Prostate gland (tissue), 2 donors: ENCODE measurements around the gene ANKRD22. TPM values are rescaled to one million over a fixed set of nuclear protein-coding genes. Genes with fewer than 3 reads are reported as not detected.

Experiments
- DNase-seq: peaks from one replicate; pipeline ENCODE4 v3.0.0-alpha.2; 2019; ENCODE audit warnings: low spot score
- H3K27ac ChIP-seq, 2 donors: fragments of 200-600 bp; sonication (generic); 2 replicates each; pipeline ENCODE4 v1.5.1; 2017 to 2019
- H3K27me3 ChIP-seq: fragments of 200-600 bp; sonication (generic); replicated peaks from 2 replicates; pipeline ENCODE4 v1.5.1; 2019; ENCODE audit not compliant: insufficient read depth
- H3K36me3 ChIP-seq, 2 donors: fragments of 200-600 bp; sonication (generic); 1 replicate in 1 of 2; 2 replicates in 1 of 2; pipeline versions ENCODE4 v1.5.1 to v1.8.1; 2017 to 2019
- H3K4me1 ChIP-seq: fragments of 200-600 bp; sonication (generic); replicated peaks from 2 replicates; pipeline ENCODE4 v1.5.1; 2019
- H3K4me3 ChIP-seq, 2 donors: fragments of 200-600 bp; sonication (generic); 2 replicates each; pipeline ENCODE4 v1.5.1; 2017 to 2019
- H3K9me3 ChIP-seq: fragments of 200-600 bp; sonication (generic); 2 replicates; pipeline ENCODE4 v1.5.1; 2017
- POLR2A ChIP-seq: fragments of 450-650 bp; IDR thresholded peaks from one replicate; pipeline ENCODE4 v1.6.1; 2016; ENCODE audit warnings: antibody characterized with exemption, mild to moderate bottlenecking
- POLR2AphosphoS5 ChIP-seq: sonication (generic); formaldehyde crosslinking; IDR thresholded peaks from one replicate; pipeline ENCODE4 v1.6.1; 2017; ENCODE audit warnings: antibody characterized with exemption
- WGBS: methylation state at CpG from one replicate; pipeline ENCODE4 v1.1.5; 2018; 5-methylcytosine and 5-hydroxymethylcytosine counted together
- intact Hi-C: fragments of 100-400 bp; cut with DNase I; formaldehyde crosslinking; loops from one replicate; pipeline ENCODE4 v1.14.2; 2022
- total RNA-seq, 2 donors: library from RNA; depleted of rRNA; stranded (reverse); fragments of >200 nt; gene quantifications; one replicate each; pipeline ENCODE4 v1.1.0, GENCODE V29; 2016
- TF ChIP-seq, protein P1 (sequence below), 4 experiments: fragments of 200-600 bp in 2 of 4; fragments of 450-650 bp in 2 of 4; sonication (generic) in 2 of 4; IDR thresholded peaks; 1 replicate in 3 of 4; 2 replicates in 1 of 4; pipeline ENCODE4 v1.5.1; 2016 to 2019; ENCODE audit warnings: antibody characterized with exemption in 4 of 4, mild to moderate bottlenecking in 2 of 4, moderate library complexity in 2 of 4

The ANKRD22 gene
- total RNA-seq, 2 donors from 2014 or later = 2.8 to 3.1 TPM

DNA sequence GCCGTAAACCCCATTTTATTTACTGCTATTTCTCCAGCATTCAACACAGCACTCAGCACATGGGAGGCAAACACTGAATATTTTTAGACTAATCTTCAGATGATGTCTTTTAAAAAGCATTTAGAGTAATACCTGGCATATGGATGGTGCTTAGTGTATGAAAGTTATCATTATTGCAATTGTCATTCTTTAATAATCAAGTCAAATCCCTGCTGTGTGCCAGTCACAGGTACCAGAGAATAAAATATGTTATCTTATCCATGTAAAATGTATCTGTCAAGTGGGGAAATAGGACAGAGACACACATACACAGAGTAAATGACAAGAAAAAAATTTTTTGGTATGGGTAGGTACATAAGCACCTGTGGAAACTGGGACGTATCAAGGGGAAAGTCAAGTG, 18.5 kb downstream of the ANKRD22 start:
- TF ChIP-seq, protein P1, sequence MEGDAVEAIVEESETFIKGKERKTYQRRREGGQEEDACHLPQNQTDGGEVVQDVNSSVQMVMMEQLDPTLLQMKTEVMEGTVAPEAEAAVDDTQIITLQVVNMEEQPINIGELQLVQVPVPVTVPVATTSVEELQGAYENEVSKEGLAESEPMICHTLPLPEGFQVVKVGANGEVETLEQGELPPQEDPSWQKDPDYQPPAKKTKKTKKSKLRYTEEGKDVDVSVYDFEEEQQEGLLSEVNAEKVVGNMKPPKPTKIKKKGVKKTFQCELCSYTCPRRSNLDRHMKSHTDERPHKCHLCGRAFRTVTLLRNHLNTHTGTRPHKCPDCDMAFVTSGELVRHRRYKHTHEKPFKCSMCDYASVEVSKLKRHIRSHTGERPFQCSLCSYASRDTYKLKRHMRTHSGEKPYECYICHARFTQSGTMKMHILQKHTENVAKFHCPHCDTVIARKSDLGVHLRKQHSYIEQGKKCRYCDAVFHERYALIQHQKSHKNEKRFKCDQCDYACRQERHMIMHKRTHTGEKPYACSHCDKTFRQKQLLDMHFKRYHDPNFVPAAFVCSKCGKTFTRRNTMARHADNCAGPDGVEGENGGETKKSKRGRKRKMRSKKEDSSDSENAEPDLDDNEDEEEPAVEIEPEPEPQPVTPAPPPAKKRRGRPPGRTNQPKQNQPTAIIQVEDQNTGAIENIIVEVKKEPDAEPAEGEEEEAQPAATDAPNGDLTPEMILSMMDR (IDR thresholded peaks at IDR 0.05) = no peak
- TF ChIP-seq POLR2AphosphoS5 (no peak), POLR2A (no peak)
- intact Hi-C loops = loop anchor here (10.0 kb wide), 1 partner anchor 192 kb away; no protein-coding TSS in a partner anchor
- no peak overlapping the region for H3K27ac ChIP-seq
- H3K36me3 ChIP-seq = no peaks in the 10 kb centered on the region
- no peaks in the 10 kb centered on the region for H3K4me1 ChIP-seq
- no peak for DNase-seq
- H3K9me3 ChIP-seq = no peaks in the 10 kb centered on the region
- H3K4me3 ChIP-seq = no peak overlapping the region
- H3K27me3 ChIP-seq = no peaks in the 10 kb centered on the region
- 88% methylated on average over 2 of the region's 2 CpGs for WGBS

DNA sequence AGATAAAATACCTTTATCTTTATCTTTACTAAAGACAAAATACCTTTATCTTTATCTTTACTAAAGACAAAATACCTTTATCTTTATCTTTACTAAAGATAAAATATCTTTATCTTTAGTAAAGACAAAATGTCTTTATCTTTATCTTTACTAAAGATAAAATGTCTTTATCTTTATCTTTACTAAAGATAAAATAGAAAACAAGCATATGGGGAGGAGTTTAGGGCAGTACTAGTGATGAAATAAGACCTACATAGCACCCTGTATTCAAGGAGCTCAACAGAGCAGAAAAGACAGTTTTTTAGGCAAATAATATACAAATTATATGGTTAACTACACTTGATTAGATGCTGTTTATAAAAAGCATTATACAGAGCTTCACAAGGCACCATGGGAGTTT, 19.3 kb downstream of the ANKRD22 start:
- DNase-seq = no peak
- no peak overlapping the region for H3K27ac ChIP-seq
- intact Hi-C loops = loop anchor here (10.0 kb wide), 1 partner anchor 192 kb away; no protein-coding TSS in a partner anchor
- H3K4me1 ChIP-seq = no peaks in the 10 kb centered on the region
- no peak overlapping the region for H3K4me3 ChIP-seq
- H3K36me3 ChIP-seq = no peaks in the 10 kb centered on the region
- no peaks in the 10 kb centered on the region for H3K27me3 ChIP-seq
- TF ChIP-seq POLR2A = no peak
- TF ChIP-seq POLR2AphosphoS5 = no peak
- TF ChIP-seq, protein P1 (IDR thresholded peaks at IDR 0.05) = no peak
- H3K9me3 ChIP-seq = no peaks in the 10 kb centered on the region

DNA sequence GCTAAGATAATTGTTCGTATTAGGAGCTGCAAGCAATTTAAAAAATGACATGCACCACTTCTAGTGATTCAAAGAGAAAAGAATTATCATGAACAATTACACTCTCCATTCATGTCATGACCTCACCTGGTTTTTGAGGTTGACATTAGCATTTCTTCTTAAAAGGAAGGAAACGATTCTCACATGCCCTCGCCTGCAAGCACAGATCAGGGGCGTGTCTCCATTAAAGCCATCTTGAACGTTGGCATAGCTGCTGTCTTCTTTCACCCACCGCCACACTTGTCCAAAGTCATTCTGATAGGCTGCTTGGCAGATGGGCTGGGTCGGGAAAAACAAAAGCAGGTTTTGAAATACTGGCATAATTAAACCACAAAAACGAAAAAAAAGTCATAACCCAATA, 19.9 kb downstream of the ANKRD22 start:
- Histone ChIP-seq H3K4me3 (no peak overlapping the region), H3K27me3 (no peaks in the 10 kb centered on the region), H3K27ac (no peak overlapping the region), H3K4me1 (no peaks in the 10 kb centered on the region), H3K9me3 (no peaks in the 10 kb centered on the region), H3K36me3 (no peaks in the 10 kb centered on the region)
- WGBS = 77% methylated on average over 8 of the region's 8 CpGs
- DNase-seq = no peak
- intact Hi-C loops = loop anchor here (10.0 kb wide), 1 partner anchor 193 kb away; no protein-coding TSS in a partner anchor
- TF ChIP-seq, protein P1 (IDR thresholded peaks at IDR 0.05) = no peak
- no peak for TF ChIP-seq POLR2AphosphoS5
- no peak for TF ChIP-seq POLR2A

DNA sequence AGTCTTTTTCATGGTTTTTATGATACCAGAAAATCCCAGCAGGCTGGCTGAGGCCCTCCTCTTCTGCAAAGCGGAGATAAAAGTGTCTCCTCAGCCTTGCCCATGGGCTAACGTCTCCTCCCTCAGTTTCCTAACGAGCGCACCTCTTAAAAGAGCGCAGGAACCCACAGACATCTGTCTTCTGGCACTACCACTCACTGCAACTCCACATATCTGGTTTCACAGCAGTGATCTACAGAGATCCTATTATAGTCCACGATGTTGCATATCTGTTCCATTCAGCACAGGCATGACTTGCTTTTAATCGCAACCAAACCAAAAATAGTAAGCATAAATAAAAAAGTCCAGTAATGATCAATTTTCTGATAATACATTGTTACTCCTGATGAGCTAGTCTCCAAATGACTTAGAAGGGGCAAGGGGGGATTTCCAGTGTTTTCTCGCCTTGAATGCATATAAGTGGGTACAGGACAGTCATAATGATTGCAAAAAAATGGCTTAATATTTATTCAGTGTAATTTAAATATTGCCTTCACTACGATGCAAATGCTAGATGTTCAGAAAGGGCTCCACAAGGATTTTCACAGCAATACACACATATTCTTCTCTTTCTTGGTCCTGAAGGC, 20.9 kb downstream of the ANKRD22 start:
- Histone ChIP-seq H3K27ac (no peak overlapping the region), H3K9me3 (no peaks in the 10 kb centered on the region), H3K4me1 (no peaks in the 10 kb centered on the region), H3K27me3 (no peaks in the 10 kb centered on the region), H3K4me3 (no peak overlapping the region), H3K36me3 (no peaks in the 10 kb centered on the region)
- DNase-seq = no peak
- 82% methylated on average over 9 of the region's 9 CpGs for WGBS
- intact Hi-C loops = loop anchor here (10.0 kb wide), 1 partner anchor 194 kb away; no protein-coding TSS in a partner anchor
- no peak for TF ChIP-seq POLR2A
- TF ChIP-seq POLR2AphosphoS5 = no peak
- TF ChIP-seq, protein P1 (IDR thresholded peaks at IDR 0.05) = no peak

DNA sequence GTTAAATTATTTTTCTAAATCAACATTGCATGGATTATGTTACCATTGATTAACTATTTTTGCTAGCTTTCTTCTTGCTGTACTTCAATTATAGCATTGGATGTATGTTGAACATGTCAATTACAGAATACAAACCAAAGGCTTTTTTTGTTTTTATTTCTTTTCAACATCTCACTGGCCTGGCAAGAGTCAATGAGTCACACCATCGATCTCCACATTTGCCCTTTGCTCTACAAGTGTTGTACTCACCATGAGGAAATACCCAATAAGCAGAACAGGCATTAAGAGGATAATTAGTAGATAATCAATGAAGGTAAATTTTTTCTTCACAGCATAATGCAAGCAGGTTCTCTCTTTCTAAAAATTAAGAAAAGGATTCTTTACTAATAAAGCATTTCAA, 23.3 kb downstream of the ANKRD22 start:
- H3K9me3 ChIP-seq = no peaks in the 10 kb centered on the region
- no peak overlapping the region for H3K27ac ChIP-seq
- no peak for DNase-seq
- H3K4me3 ChIP-seq = no peak overlapping the region
- H3K36me3 ChIP-seq = no peaks in the 10 kb centered on the region
- TF ChIP-seq POLR2A (no peak), POLR2AphosphoS5 (no peak)
- TF ChIP-seq, protein P1 (IDR thresholded peaks at IDR 0.05) = no peak
- no peaks in the 10 kb centered on the region for H3K4me1 ChIP-seq
- 86% methylated on average over 1 of the region's 1 CpG for WGBS
- intact Hi-C loops = no loop called here
- H3K27me3 ChIP-seq = no peaks in the 10 kb centered on the region
